Measurements from ENCODE around the gene BCL11B. TPM values are rescaled to one million over a fixed set of nuclear protein-coding genes. Genes with fewer than 3 reads are reported as not detected.

The BCL11B gene
- total RNA-seq, 1 donor from 2014 or later = 0.85 TPM

Other genes starting within 250 kb of the BCL11B start
- 26.4 TPM for gene SETD3, start 208.7 kb upstream of the BCL11B start, total RNA-seq
- 21.9 TPM for gene CCNK, start 209.2 kb upstream of the BCL11B start, total RNA-seq